ENCODE data around the gene KRTAP19-1. TPM values are rescaled to one million over a fixed set of nuclear protein-coding genes. Genes with fewer than 3 reads are reported as not detected.

The KRTAP19-1 gene
- total RNA-seq, 1 experiment from 2014 or later: not detected

DNA sequence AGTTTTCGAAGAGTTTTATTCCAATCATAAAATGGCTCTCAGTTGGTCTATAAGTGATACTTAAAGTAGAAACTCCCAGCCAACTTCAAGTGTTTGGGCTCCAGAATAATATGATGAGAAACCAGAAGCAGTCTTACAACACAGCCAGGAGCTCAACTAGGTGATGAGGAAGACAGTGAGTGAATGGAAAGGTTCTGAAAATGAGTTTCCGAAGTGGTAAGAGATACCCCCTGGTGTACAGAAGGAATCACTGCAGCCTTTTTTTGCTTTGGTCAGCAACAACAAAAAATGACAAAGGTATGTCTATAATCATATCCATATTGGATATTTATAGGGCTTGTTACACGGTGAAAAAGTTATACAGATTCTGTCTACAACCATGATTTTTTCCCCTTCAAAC lies 16.5 kb downstream of the KRTAP19-1 start:
- H3K4me1 Mint-ChIP-seq: no peaks in the 10 kb centered on the region
- H3K9ac ChIP-seq (ENCODE audit: extremely low read depth, insufficient read length, low read length): no peak overlapping the region
- H2AK5ac ChIP-seq (ENCODE audit: insufficient read length, low read length): no peak overlapping the region
- H2BK120ac ChIP-seq (ENCODE audit: low read depth, low read length, poor library complexity, severe bottlenecking): no peak overlapping the region
- H3K79me1 ChIP-seq (ENCODE audit: insufficient read depth, low read depth, low read length, poor library complexity, severe bottlenecking): no peaks in the 10 kb centered on the region
- WGBS (ENCODE audit: extremely low coverage, insufficient read length, low lambda C conversion rate): no CpG with 5 or more reads among the region's 3 CpGs
- TF ChIP-seq, protein P1, sequence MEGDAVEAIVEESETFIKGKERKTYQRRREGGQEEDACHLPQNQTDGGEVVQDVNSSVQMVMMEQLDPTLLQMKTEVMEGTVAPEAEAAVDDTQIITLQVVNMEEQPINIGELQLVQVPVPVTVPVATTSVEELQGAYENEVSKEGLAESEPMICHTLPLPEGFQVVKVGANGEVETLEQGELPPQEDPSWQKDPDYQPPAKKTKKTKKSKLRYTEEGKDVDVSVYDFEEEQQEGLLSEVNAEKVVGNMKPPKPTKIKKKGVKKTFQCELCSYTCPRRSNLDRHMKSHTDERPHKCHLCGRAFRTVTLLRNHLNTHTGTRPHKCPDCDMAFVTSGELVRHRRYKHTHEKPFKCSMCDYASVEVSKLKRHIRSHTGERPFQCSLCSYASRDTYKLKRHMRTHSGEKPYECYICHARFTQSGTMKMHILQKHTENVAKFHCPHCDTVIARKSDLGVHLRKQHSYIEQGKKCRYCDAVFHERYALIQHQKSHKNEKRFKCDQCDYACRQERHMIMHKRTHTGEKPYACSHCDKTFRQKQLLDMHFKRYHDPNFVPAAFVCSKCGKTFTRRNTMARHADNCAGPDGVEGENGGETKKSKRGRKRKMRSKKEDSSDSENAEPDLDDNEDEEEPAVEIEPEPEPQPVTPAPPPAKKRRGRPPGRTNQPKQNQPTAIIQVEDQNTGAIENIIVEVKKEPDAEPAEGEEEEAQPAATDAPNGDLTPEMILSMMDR (conservative IDR thresholded peaks at IDR 0.05): peak; percentile 78
- no peak overlapping the region for H4K8ac ChIP-seq (replicated peaks; ENCODE audit: insufficient read length, low read depth, low read length)
- no peak overlapping the region for H4K91ac ChIP-seq (ENCODE audit: insufficient read length, low read depth, low read length)
- no peaks in the 10 kb centered on the region for H3K36me3 Mint-ChIP-seq (ENCODE audit: insufficient read depth in 1 of 3, low read depth in 3 of 3)
- H3K27ac Mint-ChIP-seq: no peak overlapping the region
- H3K23ac ChIP-seq (ENCODE audit: insufficient read length, low read depth, low read length): no peak overlapping the region
- H4K20me1 ChIP-seq (ENCODE audit: control insufficient read depth, insufficient read depth, insufficient read length): no peaks in the 10 kb centered on the region
- no peak overlapping the region for H3K18ac ChIP-seq (ENCODE audit: insufficient read length, low read depth, low read length)
- H3K4me1 ChIP-seq (ENCODE audit: insufficient read depth, low read length): no peaks in the 10 kb centered on the region
- no peak overlapping the region for H3K27ac ChIP-seq (ENCODE audit: insufficient read length, low read depth, low read length)
- H3K4me2 ChIP-seq (ENCODE audit: insufficient read depth, insufficient read length, low read length): no peak overlapping the region
- H3K4ac ChIP-seq (ENCODE audit: low read depth, low read length): no peak overlapping the region
- no peaks in the 10 kb centered on the region for H3K27me3 ChIP-seq (ENCODE audit: insufficient read depth, low read length)
- H2BK12ac ChIP-seq (ENCODE audit: insufficient read length, low read depth, low read length): no peak overlapping the region
- no peaks in the 10 kb centered on the region for H3K27me3 Mint-ChIP-seq (ENCODE audit: low read depth)
- H3K56ac ChIP-seq (ENCODE audit: insufficient read length, low read depth, low read length): no peak overlapping the region
- H2BK15ac ChIP-seq (ENCODE audit: low read depth, low read length): no peak overlapping the region
- H4K5ac ChIP-seq (ENCODE audit: insufficient read length, low read depth, low read length): no peak overlapping the region
- no peak overlapping the region for H2BK5ac ChIP-seq (ENCODE audit: insufficient read length, low read length)
- H3K9me3 ChIP-seq (ENCODE audit: control insufficient read depth, low read depth, low read length): no peaks in the 10 kb centered on the region
- H2AFZ ChIP-seq (ENCODE audit: low read length): no peak overlapping the region
- no peaks in the 10 kb centered on the region for H3K9me3 Mint-ChIP-seq
- H3K4me3 Mint-ChIP-seq: no peak overlapping the region
- no peaks in the 10 kb centered on the region for H3K79me2 ChIP-seq (ENCODE audit: insufficient read depth, low read length)
- DNase-seq: no peak
- H3T11ph ChIP-seq (ENCODE audit: low read length): no peak overlapping the region
- no peak overlapping the region for H3K14ac ChIP-seq (ENCODE audit: insufficient read depth, low read length)
- no peak overlapping the region for H2BK20ac ChIP-seq (ENCODE audit: low read depth, low read length, poor library complexity, severe bottlenecking)
- no peaks in the 10 kb centered on the region for H3K23me2 ChIP-seq (ENCODE audit: insufficient read length, low read depth, low read length, poor library complexity, severe bottlenecking)

Data from H9 (cell line).